GM18505 (cell line): ENCODE data around the gene DNAI4.
"Not testable (repeated sequence)": the region's sequence is repeated elsewhere in the genome, so short reads cannot be mapped to it uniquely, and the experiment has no call there.

Experiments
- ATAC-seq: cut with Tn5 transposase; IDR thresholded peaks from one replicate; pipeline ENCODE4 v1.9.1; 2021; ENCODE audit not compliant: unreplicated experiment
- POLR2A ChIP-seq: IDR thresholded peaks from 4 replicates; pipeline ENCODE4 v1.6.1; 2011; ENCODE audit warnings: borderline replicate concordance; ENCODE audit not compliant: insufficient read depth, insufficient read length; ENCODE audit errors: extremely low read depth

DNAI4 gene

DNA sequence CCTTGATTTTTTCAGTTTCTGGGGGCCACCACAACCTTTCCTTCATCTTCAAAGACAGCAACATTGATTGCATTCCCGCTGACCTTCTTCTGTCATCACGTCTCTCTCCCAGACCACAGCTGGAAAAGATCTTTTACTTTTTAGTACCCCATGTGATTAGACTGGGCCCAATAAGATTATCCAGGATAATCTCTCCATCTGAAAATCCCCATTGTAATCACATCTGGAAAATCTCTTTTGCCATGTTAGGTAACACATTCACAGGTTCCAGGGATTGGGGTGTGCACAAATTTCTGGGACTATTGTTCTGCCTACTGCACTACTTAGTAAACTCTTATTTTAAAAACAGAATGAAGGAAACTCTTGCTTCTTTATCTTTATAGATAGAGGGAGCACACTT, 76.5 kb downstream of the DNAI4 start:
- TF ChIP-seq POLR2A: no peak
- ATAC-seq: no peak

DNA sequence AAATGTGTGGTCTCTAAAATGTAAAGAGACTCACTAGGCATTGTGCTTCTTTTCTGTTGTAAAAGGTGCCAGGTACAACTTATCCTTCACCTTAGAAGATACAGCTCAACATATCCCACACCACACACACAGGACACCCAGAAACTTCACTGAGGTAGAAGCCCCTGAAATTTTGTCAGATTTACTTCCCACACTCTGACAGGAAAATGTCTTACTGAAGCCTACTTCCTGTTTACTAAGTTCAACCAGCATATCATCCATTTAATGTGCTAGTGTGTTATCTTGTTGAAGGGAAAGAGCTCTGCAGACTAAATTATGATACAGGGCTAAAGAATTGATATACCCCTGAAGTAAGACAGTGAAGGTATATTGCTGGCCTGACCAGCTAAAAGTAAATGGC, 83.7 kb downstream of the DNAI4 start:
- ATAC-seq: no peak
- TF ChIP-seq POLR2A: no peak

DNA sequence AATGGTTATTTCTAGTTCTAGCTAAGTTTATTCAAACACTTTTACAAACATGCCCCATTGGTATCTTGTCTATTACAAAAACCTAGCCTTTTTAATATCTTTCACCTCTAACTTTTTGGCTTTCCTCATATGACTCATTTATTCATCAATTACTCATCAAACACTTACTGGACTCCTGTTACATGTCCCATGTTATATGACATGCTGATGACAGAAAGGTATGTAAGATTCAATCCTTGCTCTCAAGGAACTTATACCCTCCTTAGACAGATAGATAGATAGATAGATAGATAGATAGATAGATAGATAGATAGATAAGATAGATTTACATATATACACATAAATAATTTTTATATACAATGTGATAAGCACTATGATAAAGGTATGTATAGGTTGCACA, 89.7 kb downstream of the DNAI4 start:
- TF ChIP-seq POLR2A: no peak
- no peak for ATAC-seq

DNA sequence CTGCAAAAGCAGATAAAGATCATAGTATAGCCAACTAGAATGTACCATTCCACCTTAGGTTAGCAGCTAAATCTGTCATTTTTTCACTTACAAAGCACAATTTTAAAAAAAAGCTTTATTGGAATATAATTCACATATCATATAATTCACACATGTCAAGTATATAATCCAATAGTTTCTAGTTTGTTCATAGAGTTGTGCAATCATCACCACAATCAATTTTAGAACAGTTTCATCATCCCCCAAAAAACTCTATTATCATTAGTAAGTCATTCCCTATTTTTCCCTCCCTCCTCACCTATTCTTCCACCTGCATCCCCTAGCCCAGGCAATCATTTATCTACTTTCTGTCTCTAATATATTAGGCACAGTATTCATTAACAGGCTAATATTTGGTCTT, 91.5 kb downstream of the DNAI4 start:
- ATAC-seq: no peak

DNA sequence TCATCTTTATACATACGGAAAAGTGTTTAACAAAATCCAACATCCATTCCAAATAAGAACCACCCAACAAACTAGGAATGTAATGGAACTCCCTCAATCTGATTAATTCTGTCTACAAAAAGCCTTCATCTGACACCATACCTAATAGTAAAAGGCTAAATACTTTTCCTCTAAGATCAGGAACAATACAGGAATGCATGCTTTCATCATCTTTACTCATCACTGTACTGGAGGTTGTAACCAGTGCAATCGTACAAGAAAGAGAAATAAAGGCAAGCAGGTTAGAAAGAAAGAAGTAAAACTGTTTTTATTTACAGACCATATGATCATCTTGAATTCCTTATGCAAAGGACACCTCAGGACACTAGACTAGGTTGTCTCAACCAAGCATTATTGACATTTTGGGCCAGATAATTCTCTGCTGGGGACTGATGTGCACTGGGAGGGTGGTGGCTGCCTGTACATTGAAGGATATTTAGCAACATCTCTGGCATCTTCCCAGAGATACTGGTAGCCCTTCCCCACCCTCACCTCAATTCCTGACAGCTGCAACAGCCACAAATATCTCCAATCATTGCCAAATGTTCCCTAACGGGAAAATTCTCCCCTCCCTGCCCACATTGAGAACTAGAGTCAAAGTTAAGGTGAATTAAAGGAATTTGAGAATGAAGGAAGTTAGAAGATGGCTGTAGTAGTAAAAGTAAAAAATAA, 93.0 kb downstream of the DNAI4 start:
- no peak for ATAC-seq

More for the DNA sequence above, 91.5 kb downstream of the DNAI4 start:
- TF ChIP-seq POLR2A: no peak

DNA sequence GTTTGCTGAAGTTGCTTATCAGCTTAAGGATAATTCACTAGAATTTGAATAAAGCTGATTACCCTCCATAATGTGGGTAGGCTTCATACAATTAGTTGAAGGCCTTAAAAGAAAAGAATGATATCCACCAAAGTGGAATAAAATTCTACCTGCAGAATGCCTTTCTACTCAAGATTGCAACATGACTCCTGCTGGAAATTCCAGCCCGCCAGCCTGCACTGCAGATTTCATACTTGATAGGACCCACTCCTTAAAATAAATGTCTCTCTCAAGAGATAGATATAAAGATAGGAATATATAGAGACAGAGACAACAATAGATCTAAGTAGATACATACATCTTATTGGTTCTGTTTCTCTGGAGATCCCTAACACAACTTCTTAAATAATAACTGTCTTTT, 99.9 kb downstream of the DNAI4 start:
- TF ChIP-seq POLR2A: no peak
- ATAC-seq: no peak

More for the DNA sequence above, 93.0 kb downstream of the DNAI4 start:
- no peak for TF ChIP-seq POLR2A

DNA sequence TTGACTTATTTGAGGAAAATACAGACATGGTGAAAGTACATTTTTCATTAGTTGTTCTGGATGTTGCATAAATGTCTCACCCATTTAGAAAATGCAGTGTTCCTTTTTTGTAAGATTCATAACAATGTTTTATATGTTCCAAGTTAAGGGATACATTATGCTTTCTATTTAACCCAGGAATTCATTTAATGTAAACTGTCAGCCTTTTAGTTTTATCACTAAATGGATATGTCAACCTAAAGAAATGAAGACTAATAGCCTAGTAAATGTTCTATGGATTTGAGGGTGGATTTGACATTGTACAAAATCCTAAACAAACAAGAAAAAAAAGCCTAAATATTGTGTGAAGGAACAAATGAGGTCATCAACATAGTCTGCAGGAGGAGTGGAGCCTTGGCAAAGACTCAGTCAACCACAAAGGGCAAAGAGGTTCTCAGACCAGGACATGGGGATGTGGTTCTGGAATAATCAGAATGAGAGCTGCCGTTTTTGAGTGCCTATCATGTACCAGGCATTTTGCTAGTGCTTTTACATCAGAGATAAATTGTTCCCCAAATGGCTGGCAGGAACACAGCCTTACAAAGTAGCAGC, 114.8 kb downstream of the DNAI4 start:
- TF ChIP-seq POLR2A: no peak
- no peak for ATAC-seq

DNA sequence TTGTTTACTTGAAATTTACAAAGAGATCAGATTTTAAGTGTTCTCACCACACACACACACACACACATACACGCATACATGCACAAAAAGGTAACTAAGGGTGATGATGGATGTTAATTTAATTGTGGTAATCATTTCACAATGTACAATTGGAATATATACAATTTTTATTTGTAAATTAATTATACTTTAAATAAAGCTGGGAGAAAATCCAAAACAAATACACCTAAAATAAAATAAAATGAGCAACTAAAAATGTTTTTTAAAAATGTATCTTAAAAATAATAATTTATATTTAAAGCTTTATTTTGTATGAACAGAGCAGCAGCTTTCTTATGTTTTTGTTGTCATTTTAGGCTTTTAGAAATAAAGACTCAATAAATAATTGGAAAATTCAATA, 115.4 kb downstream of the DNAI4 start:
- no peak for ATAC-seq
- TF ChIP-seq POLR2A: no peak

DNA sequence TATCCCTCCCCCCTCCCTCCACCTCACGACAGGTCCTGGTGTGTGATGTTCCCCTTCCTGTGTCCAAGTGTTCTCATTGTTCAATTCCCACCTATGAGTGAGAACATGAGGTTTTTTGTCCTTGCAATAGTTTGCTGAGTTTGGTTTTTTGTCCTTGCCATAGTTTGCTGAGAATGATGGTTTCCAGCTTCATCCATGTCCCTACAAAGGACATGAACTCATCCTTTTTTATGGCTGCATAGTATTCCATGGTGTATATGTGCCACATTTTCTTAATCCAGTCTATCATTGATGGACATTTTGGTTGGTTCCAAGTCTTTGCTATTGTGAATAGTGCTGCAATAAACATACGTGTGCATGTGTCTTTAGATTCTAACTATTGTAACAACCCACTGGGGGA, 128.8 kb downstream of the DNAI4 start:
- not testable (repeated sequence) for ATAC-seq

DNA sequence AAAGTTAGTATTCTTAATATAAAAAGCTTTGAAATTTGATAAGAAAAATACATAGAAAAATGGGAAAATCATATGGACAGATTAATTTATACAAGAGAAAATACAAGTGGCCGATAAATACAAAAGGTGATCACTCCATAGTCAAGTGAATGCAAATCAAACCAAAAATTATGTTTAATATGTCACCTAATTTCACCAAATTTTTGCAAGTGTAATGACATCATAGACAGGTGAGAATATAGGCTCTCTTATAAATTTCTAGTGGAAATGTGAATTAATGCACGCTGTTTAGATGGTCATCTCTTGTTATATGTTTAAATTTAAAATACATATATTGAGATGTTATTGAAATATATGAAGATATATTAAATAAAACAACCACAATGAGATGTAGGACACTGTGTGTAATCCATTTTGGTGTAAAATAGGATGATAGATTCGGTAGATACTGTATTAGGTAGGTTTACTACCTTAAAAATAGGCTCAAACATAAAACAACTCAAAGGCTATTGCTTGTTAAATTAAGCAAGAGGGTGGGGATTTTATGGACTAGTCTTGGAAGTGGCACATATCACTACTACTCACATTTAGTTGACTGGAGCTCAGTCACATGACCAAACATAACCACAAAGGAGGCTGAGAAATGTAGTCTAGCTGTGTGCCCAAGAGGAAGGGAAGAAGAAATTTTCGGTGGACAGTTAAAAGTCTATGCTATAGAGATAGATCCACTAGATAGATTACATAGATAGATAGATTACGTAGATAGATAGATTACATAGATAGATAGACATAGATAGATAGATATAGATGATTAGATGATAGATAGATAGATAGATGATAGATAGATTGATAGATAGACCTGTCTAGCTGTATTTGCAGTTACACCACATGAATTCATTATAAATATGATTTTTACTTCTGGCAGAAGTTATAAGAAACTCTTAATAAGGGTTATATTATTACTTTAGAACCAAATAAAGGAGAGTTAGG, 132.7 kb downstream of the DNAI4 start:
- TF ChIP-seq POLR2A: no peak
- no peak for ATAC-seq

DNA sequence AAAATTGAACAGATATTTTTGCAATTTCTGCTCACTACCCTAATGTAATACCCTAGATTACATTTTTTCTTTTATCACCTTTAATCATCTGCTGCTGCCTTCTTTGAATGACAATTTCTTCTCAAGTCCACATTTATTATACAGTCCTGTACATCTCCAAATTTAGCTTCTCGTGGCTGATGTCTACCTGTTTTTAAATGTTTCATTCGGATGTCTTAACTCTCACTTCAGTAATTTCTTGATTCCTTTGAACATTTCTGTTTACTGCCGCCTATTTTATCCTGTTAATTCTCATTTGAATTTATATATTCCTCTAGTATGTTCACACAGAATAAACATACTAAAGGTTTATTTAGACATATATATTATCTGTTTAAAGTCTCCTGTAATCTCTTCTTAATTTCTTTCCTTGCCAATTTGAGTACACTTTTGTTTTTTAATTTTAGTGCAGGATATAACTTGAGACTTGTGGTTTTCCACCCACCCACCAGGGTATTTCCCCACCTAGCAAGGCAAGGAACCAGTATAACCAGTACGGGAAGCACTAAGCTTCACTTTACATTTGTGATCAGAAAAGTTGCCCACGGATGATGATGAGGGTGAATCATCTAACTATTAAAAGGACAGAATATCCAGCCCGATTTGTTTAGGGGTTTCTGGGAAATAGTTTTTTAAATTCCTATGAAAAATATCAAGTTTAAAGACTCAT, 136.3 kb downstream of the DNAI4 start:
- ATAC-seq: peak; percentile 78

DNA sequence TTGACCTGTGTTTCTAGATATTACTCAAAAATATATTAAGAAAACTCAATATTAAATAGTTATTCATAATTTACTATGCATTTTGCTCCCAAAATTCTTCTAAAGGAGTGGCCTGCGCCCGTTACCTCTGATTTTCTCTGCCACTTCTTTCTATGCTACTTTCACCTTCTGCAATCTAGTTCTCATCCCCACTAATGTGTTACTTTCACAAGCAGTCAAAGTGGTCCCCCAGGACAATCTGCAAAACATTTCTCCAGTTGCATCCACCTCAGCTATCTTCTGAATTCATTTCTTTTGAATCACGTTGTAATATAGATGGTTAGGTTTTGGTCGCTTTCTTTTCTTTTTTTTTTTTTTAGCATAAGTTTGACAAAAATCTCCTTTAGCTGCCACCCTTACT, 137.0 kb downstream of the DNAI4 start:
- no peak for TF ChIP-seq POLR2A
- ATAC-seq: peak; percentile 17

More for the DNA sequence above, 136.3 kb downstream of the DNAI4 start:
- TF ChIP-seq POLR2A: no peak

DNA sequence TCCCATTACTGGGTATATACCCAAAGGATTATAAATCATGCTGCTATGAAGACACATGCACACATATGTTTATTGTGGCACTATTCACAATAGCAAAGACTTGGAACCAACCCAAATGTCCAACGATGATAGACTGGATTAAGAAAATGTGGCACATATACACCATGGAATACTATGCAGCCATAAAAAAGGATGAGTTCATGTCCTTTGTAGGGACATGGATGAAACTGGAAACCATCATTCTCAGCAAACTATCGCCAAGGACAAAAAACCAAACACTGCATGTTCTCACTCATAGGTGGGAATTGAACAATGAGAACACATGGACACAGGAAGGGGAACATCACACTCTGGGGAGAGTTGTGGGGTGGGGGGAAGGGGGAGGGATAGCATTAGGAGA, 138.9 kb downstream of the DNAI4 start:
- ATAC-seq: not testable (repeated sequence)
